GM04504 (cell line): Measurements from ENCODE around the gene TMC1.

Experiments used
- DNase-seq: peaks from one replicate; pipeline ENCODE4 v3.0.0-alpha.2; 2012; ENCODE audit warnings: low read depth

TMC1 gene

GRCh38 chr9:72575666-72576065 is 54.3 kb downstream of the TMC1 start:
- DNase-seq = no peak

GRCh38 chr9:72576087-72576486 is 54.7 kb downstream of the TMC1 start:
- no peak for DNase-seq

DNA sequence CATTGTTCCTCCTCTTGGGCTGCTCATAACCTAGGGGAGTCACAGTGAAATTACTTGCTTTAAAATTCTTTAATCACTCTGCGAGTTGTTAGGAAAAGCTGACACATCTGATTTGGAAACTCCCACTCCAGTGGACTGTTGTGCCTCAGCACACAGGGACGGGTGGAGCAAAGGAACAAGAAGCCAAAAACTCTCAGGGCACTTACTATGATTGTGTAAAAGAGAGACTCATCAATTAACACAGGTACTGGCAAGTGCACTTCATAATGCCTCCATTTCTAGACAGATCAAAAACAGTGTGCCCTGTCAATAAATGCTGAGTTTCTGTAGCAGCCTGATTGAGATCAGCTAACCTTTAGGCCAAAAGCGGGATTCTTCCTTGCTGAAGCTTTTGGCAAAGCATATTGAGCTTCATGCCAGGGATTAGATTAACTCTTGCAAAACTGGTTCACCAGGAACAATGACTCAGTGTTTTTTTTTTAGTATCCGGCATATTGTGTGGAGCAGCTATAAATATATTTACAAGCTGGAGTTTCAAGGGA is 55.9 kb downstream of the TMC1 start:
- peak; percentile 74 for DNase-seq

DNA sequence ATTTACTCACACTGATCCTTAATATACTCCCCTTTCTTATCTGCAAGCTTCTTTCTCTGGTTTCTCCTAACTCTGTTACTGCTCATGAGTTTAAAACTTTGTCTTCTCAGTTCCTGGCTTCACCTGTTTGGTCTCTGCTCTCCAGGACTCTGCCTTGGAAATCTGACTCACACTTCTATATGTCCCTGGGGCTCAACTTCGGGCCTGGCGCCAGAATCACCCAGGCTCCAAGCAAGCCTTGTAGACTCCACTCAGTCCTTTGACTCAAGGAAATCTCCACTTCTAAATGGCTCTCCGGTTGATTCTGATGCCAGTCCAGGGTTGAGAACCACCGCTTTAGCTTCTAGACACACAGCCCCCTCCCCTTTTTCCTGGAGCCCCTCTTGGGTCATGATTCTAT is 57.8 kb downstream of the TMC1 start:
- no peak for DNase-seq

GRCh38 chr9:72579880-72580550 is 58.6 kb downstream of the TMC1 start:
- no peak for DNase-seq

DNA sequence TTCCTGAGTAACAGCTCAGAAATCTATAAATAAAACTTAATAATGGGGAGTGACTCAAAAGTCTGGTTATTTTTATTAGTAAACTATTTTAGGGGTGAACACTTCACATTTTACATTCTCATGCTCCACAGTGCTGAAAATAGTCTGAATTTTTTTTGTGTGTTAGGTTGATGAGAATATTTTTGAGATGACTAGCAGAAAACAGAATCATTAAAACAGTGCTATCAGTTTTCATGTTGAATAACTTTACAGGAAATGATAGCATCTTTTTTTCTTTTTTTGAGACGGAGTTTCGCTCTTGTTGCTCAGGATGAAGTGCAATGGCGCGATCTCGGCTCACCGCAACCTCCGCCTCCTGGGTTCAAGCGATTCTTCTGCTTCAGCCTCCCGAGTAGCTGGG is 60.3 kb downstream of the TMC1 start:
- DNase-seq = peak; percentile 55

GRCh38 chr9:72583370-72583769 is 62.0 kb downstream of the TMC1 start:
- no peak for DNase-seq

DNA sequence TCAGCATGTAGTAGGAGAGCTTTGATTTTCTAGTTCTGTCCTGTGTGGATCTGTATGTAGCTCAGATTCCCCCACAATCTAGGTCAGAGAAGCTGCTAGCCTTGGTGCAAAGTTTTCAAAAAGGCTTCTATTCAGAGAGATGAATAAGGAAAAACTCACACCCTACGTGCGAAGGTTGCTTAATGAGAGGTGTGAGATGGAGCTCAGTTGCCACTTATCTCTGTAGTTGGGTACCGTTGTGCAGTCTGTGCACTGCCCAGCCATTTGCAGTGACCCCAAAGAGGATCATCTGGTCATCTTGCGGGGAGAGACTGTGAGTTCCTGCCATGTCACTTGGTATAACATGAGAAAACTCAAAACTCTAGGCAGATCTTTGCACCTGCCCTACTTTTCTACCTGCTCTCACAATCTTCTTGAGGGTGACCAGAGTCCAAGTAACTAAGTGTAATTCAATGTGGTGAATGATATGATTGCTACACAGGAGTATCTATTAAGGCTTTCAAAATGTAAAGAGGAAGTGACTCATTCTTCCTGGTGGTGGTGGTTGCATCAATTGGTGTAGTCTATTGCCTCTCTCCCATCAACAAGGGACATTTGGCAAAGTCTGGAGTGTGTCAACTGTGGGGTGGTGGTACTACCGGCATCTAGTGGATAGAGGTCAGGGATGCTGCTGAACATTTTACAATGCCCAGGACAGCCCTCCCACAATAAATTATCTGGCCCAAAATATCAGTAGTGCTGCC is 65.2 kb downstream of the TMC1 start:
- DNase-seq = peak; percentile 80

DNA sequence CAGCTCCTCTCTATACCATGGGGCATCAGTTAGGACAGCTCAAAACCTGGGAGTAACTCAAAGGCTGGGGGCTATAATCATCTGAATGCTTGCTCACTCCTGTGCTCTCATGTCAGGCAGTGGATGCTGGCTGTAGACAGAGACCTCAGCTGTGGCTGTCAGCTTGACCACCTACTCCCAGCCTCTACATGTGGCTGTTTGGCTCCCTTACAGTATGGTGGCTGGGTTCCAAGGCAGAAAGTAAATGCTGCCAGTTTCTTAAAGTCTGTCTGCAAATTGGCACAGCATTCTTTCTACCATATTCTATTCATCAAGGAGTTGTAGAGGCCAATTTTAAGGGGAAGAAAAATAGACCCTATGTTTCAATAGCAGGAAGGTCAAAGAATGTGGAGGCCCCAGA is 66.9 kb downstream of the TMC1 start:
- DNase-seq = no peak

DNA sequence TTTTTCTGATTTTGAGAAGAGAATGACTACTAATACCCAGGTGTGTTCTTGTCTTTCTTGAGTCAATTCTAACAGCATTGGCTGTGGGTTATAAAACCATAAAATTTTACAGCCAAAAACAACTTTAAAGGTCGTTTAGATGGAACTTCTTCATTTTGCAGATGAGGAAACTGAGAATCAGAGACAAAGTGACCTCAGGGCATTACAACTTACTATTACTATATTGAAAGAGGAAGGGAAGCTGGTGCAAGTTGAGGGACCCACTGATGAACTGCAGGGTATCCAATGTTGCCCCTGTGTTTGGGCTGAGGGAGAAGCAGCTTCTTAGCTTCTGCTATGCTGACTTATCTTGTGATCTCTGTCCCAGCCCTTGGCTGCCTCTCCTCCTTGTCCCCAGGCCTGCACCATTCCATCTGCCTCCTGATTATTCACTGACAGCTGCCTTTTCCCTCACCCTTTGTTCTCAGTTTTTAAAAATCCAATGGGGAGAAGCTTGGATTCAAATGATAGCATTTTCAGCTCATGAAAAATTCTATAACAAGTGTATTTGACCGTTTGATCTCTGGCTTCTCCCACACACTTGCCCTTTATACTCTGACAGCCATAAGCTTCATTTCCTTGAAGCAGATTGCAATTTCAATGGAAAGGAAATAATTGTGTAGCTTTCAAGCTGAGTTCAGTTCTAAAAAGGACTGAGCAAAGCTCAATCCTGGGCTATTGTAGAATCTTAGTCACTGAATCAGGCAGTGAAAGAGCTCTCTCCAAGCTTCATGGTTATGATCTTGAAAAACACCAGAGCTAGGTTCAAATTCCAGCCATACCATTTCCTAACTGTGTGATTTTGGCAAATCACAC is 68.5 kb downstream of the TMC1 start:
- DNase-seq = no peak

DNA sequence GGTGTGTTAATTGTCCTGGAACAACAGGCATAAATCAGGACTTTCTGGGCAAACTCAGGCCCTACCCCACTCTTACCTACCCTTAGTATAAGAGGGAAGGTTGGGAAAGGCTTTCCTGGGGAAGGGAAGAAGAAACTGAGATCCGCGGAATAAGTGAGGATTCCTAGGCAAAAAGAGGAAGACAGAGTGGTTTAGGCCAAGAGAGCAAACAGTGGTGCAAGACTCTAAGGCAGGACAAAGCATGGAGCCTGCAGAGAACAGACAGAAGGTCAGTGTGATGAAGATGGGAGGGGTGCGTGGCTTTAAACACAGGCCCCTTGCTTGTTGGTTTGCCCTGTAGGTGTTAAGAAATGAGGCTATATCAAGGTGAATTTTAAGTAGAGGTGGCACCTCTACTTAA is 69.4 kb downstream of the TMC1 start:
- no peak for DNase-seq

DNA sequence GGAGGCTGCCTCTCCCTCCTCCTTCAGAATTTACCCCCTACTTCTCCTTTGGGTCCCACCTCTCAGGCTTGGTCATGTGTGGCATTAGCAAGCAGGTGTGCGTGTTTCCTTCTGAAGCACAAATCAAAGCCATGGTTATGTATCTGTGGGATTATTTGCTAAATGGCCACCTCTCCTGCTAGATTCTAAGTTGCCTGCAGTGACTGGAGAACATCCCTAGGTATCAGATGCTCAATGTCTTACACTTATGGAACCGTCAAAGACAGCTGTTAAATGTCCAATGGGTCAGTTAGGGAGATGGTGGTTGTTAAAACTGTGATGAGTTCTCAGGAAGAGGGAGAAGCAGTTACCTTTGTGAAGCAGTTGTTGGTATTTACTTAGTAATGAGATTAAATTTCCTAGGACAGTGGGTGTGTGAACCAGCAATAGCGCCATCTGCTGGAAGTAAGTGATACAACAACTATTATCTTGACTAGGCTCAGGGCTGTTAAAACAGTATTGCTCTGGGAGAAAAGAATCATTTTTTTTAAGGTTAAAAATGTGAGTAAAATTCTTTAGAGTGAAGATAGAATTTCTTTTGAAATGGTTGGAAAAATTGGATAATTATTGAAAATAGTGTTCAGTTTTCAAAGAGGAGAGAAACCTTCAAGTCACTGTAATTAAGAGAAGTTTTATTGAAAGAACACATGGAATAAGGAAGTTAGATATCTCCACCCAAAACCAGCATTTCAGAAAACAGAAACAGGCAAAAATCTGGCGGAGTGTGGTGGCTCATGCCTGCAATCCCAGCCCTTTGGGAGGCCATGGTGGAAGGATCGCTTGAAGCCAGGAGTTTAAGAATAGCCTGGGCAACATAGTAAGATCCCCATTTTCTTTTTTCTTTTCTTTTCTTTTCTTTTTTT is 71.3 kb downstream of the TMC1 start:
- no peak for DNase-seq

GRCh38 chr9:72596451-72597180 is 75.2 kb downstream of the TMC1 start:
- no peak for DNase-seq

- DNase-seq = no peak
Measured at GRCh38 chr9:72597181-72597517, 75.7 kb downstream of the TMC1 start.

- no peak for DNase-seq
Measured at GRCh38 chr9:72597601-72598000, 76.2 kb downstream of the TMC1 start.

GRCh38 chr9:72598639-72599038 is 77.2 kb downstream of the TMC1 start:
- DNase-seq = no peak

DNA sequence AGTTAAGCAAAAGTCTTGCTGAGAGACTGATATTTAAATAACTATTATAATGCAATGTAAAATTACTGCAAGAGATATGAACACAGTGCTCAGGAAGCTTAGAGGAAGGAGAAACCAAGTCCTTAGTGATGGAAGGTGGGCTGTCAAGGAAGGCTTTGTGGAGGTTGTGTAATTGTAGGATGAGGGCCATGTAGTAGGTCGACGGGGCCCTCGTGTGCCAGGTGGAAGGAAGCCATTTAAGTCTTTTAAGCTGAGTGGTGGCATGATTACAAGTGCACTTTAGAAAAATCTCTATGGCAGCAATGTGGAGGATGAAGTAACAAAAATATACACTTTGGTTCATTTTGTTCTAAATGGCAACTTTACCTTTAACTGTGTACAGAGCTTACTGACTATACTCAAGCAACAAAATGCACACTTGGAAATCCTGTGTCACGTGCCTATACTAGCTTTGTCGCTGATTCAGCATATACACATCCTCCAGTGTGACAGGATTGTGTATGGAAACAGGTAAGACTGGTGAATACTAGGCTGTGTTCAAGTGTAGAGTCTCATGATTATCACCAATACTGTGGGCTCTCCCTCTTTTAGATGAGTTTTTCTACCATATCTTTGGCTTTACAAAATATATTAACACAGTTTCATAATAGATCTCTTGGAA is 78.6 kb downstream of the TMC1 start:
- DNase-seq = no peak

DNA sequence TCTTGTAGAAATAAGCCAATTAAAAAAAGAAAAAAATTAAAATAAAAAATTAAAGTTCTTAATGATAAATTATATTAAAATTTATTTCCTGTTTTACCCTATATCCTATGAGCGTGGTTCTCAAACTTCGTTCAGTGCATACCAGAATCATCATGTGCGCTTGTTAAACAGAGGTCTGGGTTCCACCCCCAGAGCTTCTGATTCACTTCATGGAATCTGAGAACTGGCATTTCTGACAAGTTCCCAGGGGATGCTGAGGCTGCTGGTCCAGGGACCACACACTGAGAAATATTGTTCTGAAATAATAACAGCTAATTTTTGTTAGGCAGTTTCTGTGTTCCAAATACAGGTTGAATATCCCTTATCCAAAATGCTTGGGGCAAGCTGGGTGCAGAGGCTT is 79.3 kb downstream of the TMC1 start:
- DNase-seq = no peak

- no peak for DNase-seq
Measured at GRCh38 chr9:72601615-72602014, 80.2 kb downstream of the TMC1 start.

- no peak for DNase-seq
Measured at GRCh38 chr9:72612449-72612848, 91.0 kb downstream of the TMC1 start.

GRCh38 chr9:72614067-72614466 is 92.7 kb downstream of the TMC1 start:
- no peak for DNase-seq
